Coronary artery (tissue), 2 donors: ENCODE measurements around the gene SERPING1.

Experiments
- DNase-seq: peaks from one replicate; pipeline ENCODE4 v3.0.0-alpha.2; 2017; ENCODE audit warnings: low spot score
- H3K27ac ChIP-seq, 2 donors: fragments of 200-600 bp; sonication (generic); one replicate each; pipeline ENCODE4 v1.5.1; 2016 to 2019
- H3K4me3 ChIP-seq: fragments of 200-600 bp; sonication (generic); 2 replicates; pipeline ENCODE4 v1.5.1; 2016; ENCODE audit warnings: mild to moderate bottlenecking, moderate library complexity
- CTCF ChIP-seq: fragments of 200-600 bp; sonication (generic); IDR thresholded peaks from one replicate; pipeline ENCODE4 v1.5.1; 2019; ENCODE audit warnings: antibody characterized with exemption

The SERPING1 gene

GRCh38 chr11:57622263-57622662 lies 24.8 kb downstream of the SERPING1 start:
- TF ChIP-seq CTCF = no peak
- no peak overlapping the region for H3K27ac ChIP-seq
- no peak overlapping the region for H3K4me3 ChIP-seq
- DNase-seq = no peak

GRCh38 chr11:57624864-57625263 lies 27.4 kb downstream of the SERPING1 start:
- no peak overlapping the region for H3K4me3 ChIP-seq
- no peak for TF ChIP-seq CTCF
- no peak for DNase-seq
- no peak overlapping the region for H3K27ac ChIP-seq

- no peak for DNase-seq
- Histone ChIP-seq H3K27ac (no peak overlapping the region), H3K4me3 (no peak overlapping the region)
- TF ChIP-seq CTCF = no peak
These were observed 29.4 kb downstream of the SERPING1 start for GRCh38 chr11:57626895-57627294.

- H3K4me3 ChIP-seq = no peak overlapping the region
- TF ChIP-seq CTCF = no peak
- DNase-seq = no peak
These were observed 32.7 kb downstream of the SERPING1 start for GRCh38 chr11:57630171-57630570.

GRCh38 chr11:57632116-57632515 lies 34.6 kb downstream of the SERPING1 start:
- TF ChIP-seq CTCF = no peak
- DNase-seq = no peak
- Histone ChIP-seq H3K4me3 (no peak overlapping the region), H3K27ac (no peak overlapping the region)

More at GRCh38 chr11:57630171-57630570, 32.7 kb downstream of the SERPING1 start:
- H3K27ac ChIP-seq = no peak overlapping the region

- DNase-seq = no peak
These were observed 36.0 kb downstream of the SERPING1 start for GRCh38 chr11:57633394-57634070.

More at GRCh38 chr11:57633394-57634070, 36.0 kb downstream of the SERPING1 start:
- Histone ChIP-seq H3K4me3 (no peak overlapping the region), H3K27ac (no peak overlapping the region)
- no peak for TF ChIP-seq CTCF
